ENCODE measurements around the gene KRTAP19-6. TPM values are rescaled to one million over a fixed set of nuclear protein-coding genes. Genes with fewer than 3 reads are reported as not detected.
"Not testable (repeated sequence)": the region's sequence is repeated elsewhere in the genome, so short reads cannot be mapped to it uniquely, and the experiment has no call there.

The KRTAP19-6 gene
- total RNA-seq, 1 donor from 2014 or later, result not detected

DNA sequence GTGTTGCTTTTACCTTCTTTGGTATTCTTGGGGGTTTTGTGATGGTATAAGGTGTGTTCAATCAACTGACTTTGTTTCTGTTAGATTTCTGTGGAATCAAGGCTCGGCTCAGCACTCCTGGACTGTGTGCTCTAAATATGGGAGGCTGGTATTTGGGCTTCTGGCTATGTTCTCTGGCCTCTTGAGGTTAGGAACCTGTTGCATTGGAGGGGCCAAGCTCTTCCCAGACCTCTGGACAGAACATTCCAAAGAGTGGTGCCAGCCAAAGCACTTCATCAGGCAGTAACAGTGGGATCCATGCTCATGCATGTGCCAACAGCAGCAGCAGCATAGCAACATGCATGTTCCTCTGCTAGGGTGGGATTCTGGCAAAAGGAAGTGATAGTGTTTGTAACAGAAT lies 11.1 kb upstream of the KRTAP19-6 start:
- Histone ChIP-seq H3K27me3 (ENCODE audit: control insufficient read depth, insufficient read depth, low read length) (no peaks in the 10 kb centered on the region), H3K4me3 (ENCODE audit: low read depth, low read length) (no peak overlapping the region), H3K36me3 (ENCODE audit: control insufficient read depth, insufficient read depth, low read length) (no peaks in the 10 kb centered on the region)
- no peak for DNase-seq (ENCODE audit: low read depth)
- TF ChIP-seq CTCF (IDR thresholded peaks at IDR 0.05; ENCODE audit: insufficient read depth, low read length, poor library complexity, severe bottlenecking), result no peak

DNA sequence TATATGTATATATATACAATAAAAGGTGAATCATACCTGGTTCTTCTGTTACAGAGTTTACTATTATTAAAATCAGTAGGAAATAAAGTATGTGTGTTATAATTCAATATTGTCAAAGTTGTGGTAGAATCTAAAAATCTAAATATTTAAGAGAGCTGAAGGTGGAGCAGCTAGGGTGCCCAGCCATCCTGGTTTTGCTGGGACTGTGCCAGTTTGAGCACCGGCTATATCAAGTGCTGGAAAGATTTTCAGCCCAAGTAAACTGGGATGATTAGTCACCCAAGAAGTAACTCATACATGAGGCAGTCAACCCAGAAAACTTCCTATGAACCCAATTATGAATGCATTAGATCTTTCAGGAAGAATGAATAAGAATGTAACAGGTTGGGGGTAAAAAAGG lies 22.8 kb downstream of the KRTAP19-6 start:
- DNase-seq (ENCODE audit: low read depth), result no peak
- Histone ChIP-seq H3K27me3 (ENCODE audit: control insufficient read depth, insufficient read depth, low read length) (no peaks in the 10 kb centered on the region), H3K4me3 (ENCODE audit: low read depth, low read length) (no peak overlapping the region), H3K36me3 (ENCODE audit: control insufficient read depth, insufficient read depth, low read length) (no peaks in the 10 kb centered on the region)
- TF ChIP-seq CTCF (IDR thresholded peaks at IDR 0.05; ENCODE audit: insufficient read depth, low read length, poor library complexity, severe bottlenecking), result no peak

- Histone ChIP-seq H3K36me3 (ENCODE audit: control insufficient read depth, insufficient read depth, low read length) (no peaks in the 10 kb centered on the region), H3K4me3 (ENCODE audit: low read depth, low read length) (no peak overlapping the region), H3K27me3 (ENCODE audit: control insufficient read depth, insufficient read depth, low read length) (no peaks in the 10 kb centered on the region)
- DNase-seq (ENCODE audit: low read depth), result no peak
- TF ChIP-seq CTCF (IDR thresholded peaks at IDR 0.05; ENCODE audit: insufficient read depth, low read length, poor library complexity, severe bottlenecking), result no peak
Measured at GRCh38 chr21:30515681-30516080, 26.0 kb downstream of the KRTAP19-6 start.

GRCh38 chr21:30505621-30506205 lies 36.0 kb downstream of the KRTAP19-6 start:
- H3K36me3 ChIP-seq (ENCODE audit: control insufficient read depth, insufficient read depth, low read length); H3K27me3 ChIP-seq (ENCODE audit: control insufficient read depth, insufficient read depth, low read length); DNase-seq (ENCODE audit: low read depth); H3K4me3 ChIP-seq (ENCODE audit: low read depth, low read length): not testable (repeated sequence)
- TF ChIP-seq CTCF (IDR thresholded peaks at IDR 0.05; ENCODE audit: insufficient read depth, low read length, poor library complexity, severe bottlenecking), result peak; percentile 37

DNA sequence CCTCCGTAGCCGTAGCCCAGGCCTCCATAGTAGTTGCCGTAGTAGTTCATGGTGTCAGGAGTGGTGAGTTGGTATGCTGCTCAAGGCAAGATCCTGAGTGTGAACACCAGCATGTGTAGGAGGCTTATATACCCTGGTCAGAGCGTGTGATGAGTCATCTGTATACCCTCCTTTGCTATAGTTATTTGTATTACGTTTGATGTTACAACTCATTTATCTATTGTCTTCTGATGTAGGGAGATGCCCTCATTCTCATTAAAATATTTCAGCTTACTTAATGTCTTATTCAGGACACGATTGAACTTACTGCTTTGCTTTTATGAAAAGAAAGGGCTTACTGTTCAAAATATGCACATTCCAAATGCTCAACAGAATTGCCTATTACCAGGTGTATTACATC lies 39.6 kb downstream of the KRTAP19-6 start, which contains the start of gene KRTAP19-5:
Gene KRTAP19-5, minus strand, starts transcription at position 101 of the 400 bp plus-strand sequence. Its CDS starts 51 bp downstream, at position 50.
- Histone ChIP-seq H3K27me3 (ENCODE audit: control insufficient read depth, insufficient read depth, low read length) (no peaks in the 10 kb centered on the region), H3K36me3 (ENCODE audit: control insufficient read depth, insufficient read depth, low read length) (no peaks in the 10 kb centered on the region), H3K4me3 (ENCODE audit: low read depth, low read length) (no peak within 1 kb of the TSS)
- TF ChIP-seq CTCF (IDR thresholded peaks at IDR 0.05; ENCODE audit: insufficient read depth, low read length, poor library complexity, severe bottlenecking), result no peak
- no peak for DNase-seq (ENCODE audit: low read depth)

- no peaks in the 10 kb centered on the region for H3K27me3 ChIP-seq (ENCODE audit: control insufficient read depth, insufficient read depth, low read length)
- H3K36me3 ChIP-seq (ENCODE audit: control insufficient read depth, insufficient read depth, low read length), result no peaks in the 10 kb centered on the region
- no peak within 1 kb of the TSS for H3K4me3 ChIP-seq (ENCODE audit: low read depth, low read length)
- DNase-seq (ENCODE audit: low read depth), result no peak
- no peak for TF ChIP-seq CTCF (IDR thresholded peaks at IDR 0.05; ENCODE audit: insufficient read depth, low read length, poor library complexity, severe bottlenecking)
Measured at GRCh38 chr21:30497065-30497464, 44.6 kb downstream of the KRTAP19-6 start, which contains the start of gene KRTAP19-4. KRTAP19-4 (minus strand) TSS chr21:30497165; CDS start chr21:30497110, 55 bp downstream.

Measured in kidney epithelial cell (primary cell).